Vagina (tissue), 2 donors: Measurements from ENCODE around the gene ACSM5. TPM values are rescaled to one million over a fixed set of nuclear protein-coding genes. Genes with fewer than 3 reads are reported as not detected.
"Not testable (repeated sequence)": the region's sequence is repeated elsewhere in the genome, so short reads cannot be mapped to it uniquely, and the experiment has no call there.

Source experiments
- DNase-seq, 2 donors: peaks; one replicate each; pipeline ENCODE4 v3.0.0-alpha.2; 2017; ENCODE audit errors: extremely low spot score in 2 of 2
- H3K27ac ChIP-seq: fragments of 200-600 bp; sonication (generic); one replicate; pipeline ENCODE4 v1.5.1; 2019
- H3K27me3 ChIP-seq: fragments of 200-600 bp; sonication (generic); one replicate; pipeline ENCODE4 v1.5.1; 2019
- H3K36me3 ChIP-seq, 2 donors: fragments of 200-600 bp; sonication (generic); one replicate each; pipeline ENCODE4 v1.5.1; 2017 to 2019
- H3K4me1 ChIP-seq: fragments of 200-600 bp; sonication (generic); one replicate; pipeline ENCODE4 v1.5.1; 2019
- H3K4me3 ChIP-seq, 2 donors: fragments of 200-600 bp; sonication (generic); 1 replicate in 1 of 2; 2 replicates in 1 of 2; pipeline ENCODE4 v1.5.1; 2016 to 2019
- H3K9me3 ChIP-seq: fragments of 200-600 bp; sonication (generic); one replicate; pipeline ENCODE4 v1.5.1; 2019
- POLR2A ChIP-seq, 2 donors: fragments of 450-650 bp; IDR thresholded peaks; one replicate each; pipeline ENCODE4 v1.6.1; 2017; ENCODE audit warnings: antibody characterized with exemption in 2 of 2, mild to moderate bottlenecking in 2 of 2, moderate library complexity in 2 of 2
- POLR2AphosphoS5 ChIP-seq, 2 donors: sonication (generic); formaldehyde crosslinking; IDR thresholded peaks; one replicate each; pipeline ENCODE4 v1.9.0; 2017; ENCODE audit warnings: antibody characterized with exemption in 2 of 2, mild to moderate bottlenecking in 2 of 2, low read depth in 1 of 2; ENCODE audit not compliant: insufficient read depth in 1 of 2
- intact Hi-C: fragments of 100-400 bp; cut with DNase I; formaldehyde crosslinking; loops from one replicate; pipeline ENCODE4 v1.15.1; 2023
- total RNA-seq: library from RNA; depleted of rRNA; stranded (reverse); fragments of >200 nt; gene quantifications from one replicate; pipeline ENCODE4 v1.2.3, GENCODE V29; 2016
- TF ChIP-seq, protein P1 (sequence below), 3 experiments: fragments of 450-650 bp in 2 of 3; fragments of 200-600 bp in 1 of 3; sonication (generic) in 1 of 3; IDR thresholded peaks; one replicate each; pipeline ENCODE4 v1.5.1; 2017 to 2019; ENCODE audit warnings: antibody characterized with exemption in 3 of 3, mild to moderate bottlenecking in 2 of 3, moderate library complexity in 2 of 3

Gene ACSM5
- total RNA-seq, 1 donor from 2014 or later: 2.9 TPM

- H3K4me1 ChIP-seq: no peaks in the 10 kb centered on the region
- intact Hi-C loops: no loop called here
- H3K27ac ChIP-seq: no peak overlapping the region
- TF ChIP-seq, protein P1, sequence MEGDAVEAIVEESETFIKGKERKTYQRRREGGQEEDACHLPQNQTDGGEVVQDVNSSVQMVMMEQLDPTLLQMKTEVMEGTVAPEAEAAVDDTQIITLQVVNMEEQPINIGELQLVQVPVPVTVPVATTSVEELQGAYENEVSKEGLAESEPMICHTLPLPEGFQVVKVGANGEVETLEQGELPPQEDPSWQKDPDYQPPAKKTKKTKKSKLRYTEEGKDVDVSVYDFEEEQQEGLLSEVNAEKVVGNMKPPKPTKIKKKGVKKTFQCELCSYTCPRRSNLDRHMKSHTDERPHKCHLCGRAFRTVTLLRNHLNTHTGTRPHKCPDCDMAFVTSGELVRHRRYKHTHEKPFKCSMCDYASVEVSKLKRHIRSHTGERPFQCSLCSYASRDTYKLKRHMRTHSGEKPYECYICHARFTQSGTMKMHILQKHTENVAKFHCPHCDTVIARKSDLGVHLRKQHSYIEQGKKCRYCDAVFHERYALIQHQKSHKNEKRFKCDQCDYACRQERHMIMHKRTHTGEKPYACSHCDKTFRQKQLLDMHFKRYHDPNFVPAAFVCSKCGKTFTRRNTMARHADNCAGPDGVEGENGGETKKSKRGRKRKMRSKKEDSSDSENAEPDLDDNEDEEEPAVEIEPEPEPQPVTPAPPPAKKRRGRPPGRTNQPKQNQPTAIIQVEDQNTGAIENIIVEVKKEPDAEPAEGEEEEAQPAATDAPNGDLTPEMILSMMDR (IDR thresholded peaks at IDR 0.05): no peak
- no peak for TF ChIP-seq POLR2AphosphoS5 (IDR thresholded peaks at IDR 0.05; ENCODE audit: insufficient read depth in 1 of 2, low read depth in 1 of 2)
- no peak for TF ChIP-seq POLR2A (IDR thresholded peaks at IDR 0.05)
- no peak for DNase-seq
- H3K9me3 ChIP-seq: no peaks in the 10 kb centered on the region
- no peaks in the 10 kb centered on the region for H3K27me3 ChIP-seq
- no peak overlapping the region for H3K4me3 ChIP-seq
- H3K36me3 ChIP-seq: no peaks in the 10 kb centered on the region
Observed at GRCh38 chr16:20424129-20424866, 15.0 kb downstream of the ACSM5 start.

- DNase-seq, H3K36me3 ChIP-seq, H3K9me3 ChIP-seq, H3K27me3 ChIP-seq, H3K27ac ChIP-seq, H3K4me3 ChIP-seq, intact Hi-C loops, H3K4me1 ChIP-seq: not testable (repeated sequence)
Observed at GRCh38 chr16:20427401-20427797, 18.1 kb downstream of the ACSM5 start.

DNA sequence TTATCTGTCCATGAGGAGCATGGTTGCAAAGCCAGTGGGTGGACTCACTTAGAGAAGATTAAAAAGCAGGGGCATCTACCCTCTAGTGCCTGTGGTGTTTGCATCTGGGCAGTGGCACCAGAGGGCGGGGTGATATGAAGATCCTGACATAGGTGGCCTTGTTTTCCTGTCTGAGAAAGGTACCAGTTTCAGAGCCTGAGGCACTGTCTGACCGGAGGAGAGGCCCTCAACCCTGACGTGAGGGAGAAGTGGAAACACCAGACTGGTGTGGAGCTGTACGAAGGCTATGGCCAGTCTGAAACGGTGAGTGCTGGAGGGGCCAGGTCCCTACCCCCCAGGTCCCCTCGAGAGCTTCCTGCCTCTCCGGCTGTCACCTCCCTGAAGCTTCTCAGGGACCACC is 20.2 kb downstream of the ACSM5 start:
- H3K27ac ChIP-seq, H3K36me3 ChIP-seq, H3K9me3 ChIP-seq, DNase-seq, H3K4me1 ChIP-seq, intact Hi-C loops, H3K27me3 ChIP-seq, H3K4me3 ChIP-seq: not testable (repeated sequence)

DNA sequence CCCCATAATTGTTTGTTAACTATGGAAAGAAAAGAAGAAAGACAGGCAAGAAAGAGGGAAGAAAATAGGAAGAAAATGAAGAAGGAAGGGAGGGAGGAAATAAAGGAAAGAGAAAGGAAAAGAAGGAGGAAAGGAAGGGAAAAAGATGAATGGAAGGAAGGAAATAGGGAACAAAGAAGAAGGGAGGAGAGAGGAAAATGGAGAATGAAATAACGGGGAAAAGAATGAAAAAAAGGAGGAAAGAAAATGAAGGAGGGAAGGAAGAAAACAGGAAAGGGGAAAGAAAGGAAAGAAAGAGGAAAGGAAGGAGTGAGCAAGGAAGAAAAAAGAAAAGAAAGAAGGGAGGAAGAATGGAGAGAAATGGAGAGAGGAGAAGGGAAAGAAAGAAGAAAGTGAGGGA is 21.1 kb downstream of the ACSM5 start:
- H3K36me3 ChIP-seq, DNase-seq, H3K4me3 ChIP-seq, H3K9me3 ChIP-seq, intact Hi-C loops, H3K27ac ChIP-seq, H3K27me3 ChIP-seq, H3K4me1 ChIP-seq: not testable (repeated sequence)

DNA sequence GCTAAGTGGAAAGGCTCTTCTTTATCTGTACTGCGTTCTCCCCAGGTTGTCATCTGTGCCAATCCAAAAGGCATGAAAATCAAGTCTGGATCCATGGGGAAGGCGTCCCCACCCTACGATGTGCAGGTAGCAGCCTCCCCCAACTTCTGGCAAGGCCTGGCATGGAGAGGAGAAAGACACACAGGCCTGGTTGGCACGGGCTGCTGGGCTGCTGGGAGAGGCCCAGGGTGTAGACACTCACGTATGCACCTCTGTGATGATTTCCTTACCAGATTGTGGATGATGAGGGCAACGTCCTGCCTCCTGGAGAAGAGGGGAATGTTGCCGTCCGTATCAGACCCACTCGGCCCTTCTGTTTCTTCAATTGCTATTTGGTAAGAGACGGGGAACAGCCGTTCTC is 21.6 kb downstream of the ACSM5 start:
- Histone ChIP-seq H3K27me3 (no peaks in the 10 kb centered on the region), H3K4me3 (no peak overlapping the region), H3K27ac (no peak overlapping the region), H3K36me3 (no peaks in the 10 kb centered on the region), H3K9me3 (no peaks in the 10 kb centered on the region), H3K4me1 (no peaks in the 10 kb centered on the region)
- intact Hi-C loops: no loop called here
- no peak for DNase-seq
- no peak for TF ChIP-seq POLR2A (IDR thresholded peaks at IDR 0.05)
- TF ChIP-seq, protein P1 (IDR thresholded peaks at IDR 0.05): no peak
- no peak for TF ChIP-seq POLR2AphosphoS5 (IDR thresholded peaks at IDR 0.05; ENCODE audit: insufficient read depth in 1 of 2, low read depth in 1 of 2)

GRCh38 chr16:20438950-20439349 is 29.6 kb downstream of the ACSM5 start:
- H3K4me1 ChIP-seq, H3K9me3 ChIP-seq, H3K4me3 ChIP-seq, H3K36me3 ChIP-seq, H3K27me3 ChIP-seq, DNase-seq, intact Hi-C loops: not testable (repeated sequence)
- peak overlapping the region; percentile 33 for H3K27ac ChIP-seq

- peak overlapping the region; percentile 33 for H3K27ac ChIP-seq
- H3K9me3 ChIP-seq, H3K4me1 ChIP-seq, H3K36me3 ChIP-seq, DNase-seq, H3K27me3 ChIP-seq, intact Hi-C loops, H3K4me3 ChIP-seq: not testable (repeated sequence)
Observed at GRCh38 chr16:20439820-20440231, 30.5 kb downstream of the ACSM5 start.

GRCh38 chr16:20440731-20441130 is 31.4 kb downstream of the ACSM5 start:
- H3K9me3 ChIP-seq, intact Hi-C loops, H3K4me3 ChIP-seq, H3K4me1 ChIP-seq, H3K27me3 ChIP-seq, DNase-seq, H3K36me3 ChIP-seq: not testable (repeated sequence)
- H3K27ac ChIP-seq: peak overlapping the region; percentile 61
